ENCODE data around the gene SLC7A9. TPM values are rescaled to one million over a fixed set of nuclear protein-coding genes. Genes with fewer than 3 reads are reported as not detected.

Gene SLC7A9
- total RNA-seq, 2 experiments from 2014 or later = not detected

- CTCF ChIA-PET (ENCODE audit: unreplicated experiment) = no interaction called here
- Histone ChIP-seq H3K4me3 (ENCODE audit: low read depth, low read length, poor library complexity, severe bottlenecking) (no peak overlapping the region), H3K27ac (ENCODE audit: low read depth, low read length, poor library complexity, severe bottlenecking) (no peak overlapping the region), H3K4me2 (ENCODE audit: low read length) (no peak overlapping the region), H2AFZ (ENCODE audit: low read length) (no peak overlapping the region), H3K9me2 (ENCODE audit: insufficient read depth, low read length) (no peaks in the 10 kb centered on the region), H3K36me3 (ENCODE audit: insufficient read depth, low read length) (no peaks in the 10 kb centered on the region), H3K9me3 (ENCODE audit: low read length) (no peaks in the 10 kb centered on the region), H4K20me1 (ENCODE audit: insufficient read depth, low read length) (no peaks in the 10 kb centered on the region), H3K4me1 (ENCODE audit: insufficient read depth, low read length, poor library complexity, severe bottlenecking) (no peaks in the 10 kb centered on the region), H3K79me2 (ENCODE audit: insufficient read depth, low read depth, low read length) (no peaks in the 10 kb centered on the region)
- POLR2A ChIA-PET = no interaction called here
- DNase-seq (ENCODE audit: low spot score) = no peak
- BruUV-seq (replicated peaks) = no TSS peak
- no peak for TF ChIP-seq EZH2phosphoT487 (IDR thresholded peaks at IDR 0.05; ENCODE audit: borderline replicate concordance, low read depth, low read length)
- TF ChIP-seq, protein P1, sequence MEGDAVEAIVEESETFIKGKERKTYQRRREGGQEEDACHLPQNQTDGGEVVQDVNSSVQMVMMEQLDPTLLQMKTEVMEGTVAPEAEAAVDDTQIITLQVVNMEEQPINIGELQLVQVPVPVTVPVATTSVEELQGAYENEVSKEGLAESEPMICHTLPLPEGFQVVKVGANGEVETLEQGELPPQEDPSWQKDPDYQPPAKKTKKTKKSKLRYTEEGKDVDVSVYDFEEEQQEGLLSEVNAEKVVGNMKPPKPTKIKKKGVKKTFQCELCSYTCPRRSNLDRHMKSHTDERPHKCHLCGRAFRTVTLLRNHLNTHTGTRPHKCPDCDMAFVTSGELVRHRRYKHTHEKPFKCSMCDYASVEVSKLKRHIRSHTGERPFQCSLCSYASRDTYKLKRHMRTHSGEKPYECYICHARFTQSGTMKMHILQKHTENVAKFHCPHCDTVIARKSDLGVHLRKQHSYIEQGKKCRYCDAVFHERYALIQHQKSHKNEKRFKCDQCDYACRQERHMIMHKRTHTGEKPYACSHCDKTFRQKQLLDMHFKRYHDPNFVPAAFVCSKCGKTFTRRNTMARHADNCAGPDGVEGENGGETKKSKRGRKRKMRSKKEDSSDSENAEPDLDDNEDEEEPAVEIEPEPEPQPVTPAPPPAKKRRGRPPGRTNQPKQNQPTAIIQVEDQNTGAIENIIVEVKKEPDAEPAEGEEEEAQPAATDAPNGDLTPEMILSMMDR (conservative IDR thresholded peaks at IDR 0.05; ENCODE audit: low read length) = no peak
- intact Hi-C loops (cut with micrococcal nuclease; ENCODE audit: unreplicated experiment) = no loop called here
These were observed 12.2 kb upstream of the SLC7A9 start for GRCh38 chr19:32881766-32882165.

GRCh38 chr19:32880622-32881021 is 11.1 kb upstream of the SLC7A9 start:
- Histone ChIP-seq H3K27ac (ENCODE audit: low read depth, low read length, poor library complexity, severe bottlenecking) (no peak overlapping the region), H3K36me3 (ENCODE audit: insufficient read depth, low read length) (no peaks in the 10 kb centered on the region), H4K20me1 (ENCODE audit: insufficient read depth, low read length) (no peaks in the 10 kb centered on the region), H3K79me2 (ENCODE audit: insufficient read depth, low read depth, low read length) (no peaks in the 10 kb centered on the region), H2AFZ (ENCODE audit: low read length) (no peak overlapping the region), H3K9me2 (ENCODE audit: insufficient read depth, low read length) (no peaks in the 10 kb centered on the region), H3K4me3 (ENCODE audit: low read depth, low read length, poor library complexity, severe bottlenecking) (no peak overlapping the region), H3K4me2 (ENCODE audit: low read length) (no peak overlapping the region), H3K9me3 (ENCODE audit: low read length) (no peaks in the 10 kb centered on the region), H3K4me1 (ENCODE audit: insufficient read depth, low read length, poor library complexity, severe bottlenecking) (no peaks in the 10 kb centered on the region)
- BruUV-seq (replicated peaks) = no TSS peak
- ChIA-PET POLR2A (interaction anchor here (0.6 kb wide), 1 partner anchor 542 kb away, joined by 3 read pairs; no protein-coding TSS in a partner anchor), CTCF (ENCODE audit: unreplicated experiment) (no interaction called here)
- intact Hi-C loops (cut with micrococcal nuclease; ENCODE audit: unreplicated experiment) = no loop called here
- DNase-seq (ENCODE audit: low spot score) = no peak
- no peak for TF ChIP-seq EZH2phosphoT487 (IDR thresholded peaks at IDR 0.05; ENCODE audit: borderline replicate concordance, low read depth, low read length)
- TF ChIP-seq, protein P1 (conservative IDR thresholded peaks at IDR 0.05; ENCODE audit: low read length) = no peak

GRCh38 chr19:32879741-32880140 is 10.2 kb upstream of the SLC7A9 start:
- TF ChIP-seq, protein P1 (conservative IDR thresholded peaks at IDR 0.05; ENCODE audit: low read length) = no peak
- no peak for TF ChIP-seq EZH2phosphoT487 (IDR thresholded peaks at IDR 0.05; ENCODE audit: borderline replicate concordance, low read depth, low read length)
- no peaks in the 10 kb centered on the region for H4K20me1 ChIP-seq (ENCODE audit: insufficient read depth, low read length)
- H3K36me3 ChIP-seq (ENCODE audit: insufficient read depth, low read length) = no peaks in the 10 kb centered on the region
- intact Hi-C loops (cut with micrococcal nuclease; ENCODE audit: unreplicated experiment) = no loop called here
- no peaks in the 10 kb centered on the region for H3K4me1 ChIP-seq (ENCODE audit: insufficient read depth, low read length, poor library complexity, severe bottlenecking)
- DNase-seq (ENCODE audit: low spot score) = no peak
- H3K79me2 ChIP-seq (ENCODE audit: insufficient read depth, low read depth, low read length) = no peaks in the 10 kb centered on the region
- H3K9me3 ChIP-seq (ENCODE audit: low read length) = no peaks in the 10 kb centered on the region
- H2AFZ ChIP-seq (ENCODE audit: low read length) = no peak overlapping the region
- POLR2A ChIA-PET = interaction anchor here (0.6 kb wide), 1 partner anchor 543 kb away, joined by 3 read pairs; no protein-coding TSS in a partner anchor
- no peaks in the 10 kb centered on the region for H3K9me2 ChIP-seq (ENCODE audit: insufficient read depth, low read length)
- H3K27ac ChIP-seq (ENCODE audit: low read depth, low read length, poor library complexity, severe bottlenecking) = no peak overlapping the region
- no peak overlapping the region for H3K4me2 ChIP-seq (ENCODE audit: low read length)
- H3K4me3 ChIP-seq (ENCODE audit: low read depth, low read length, poor library complexity, severe bottlenecking) = no peak overlapping the region
- no TSS peak for BruUV-seq (replicated peaks)
- CTCF ChIA-PET (ENCODE audit: unreplicated experiment) = no interaction called here
